HG02642 (cell line): ENCODE data around the gene PPARGC1A.

Experiments used
- ATAC-seq: cut with Tn5 transposase; IDR thresholded peaks from one replicate; pipeline ENCODE4 v1.9.1; 2021; ENCODE audit warnings: mild to moderate bottlenecking; ENCODE audit not compliant: unreplicated experiment, poor library complexity

PPARGC1A gene

DNA sequence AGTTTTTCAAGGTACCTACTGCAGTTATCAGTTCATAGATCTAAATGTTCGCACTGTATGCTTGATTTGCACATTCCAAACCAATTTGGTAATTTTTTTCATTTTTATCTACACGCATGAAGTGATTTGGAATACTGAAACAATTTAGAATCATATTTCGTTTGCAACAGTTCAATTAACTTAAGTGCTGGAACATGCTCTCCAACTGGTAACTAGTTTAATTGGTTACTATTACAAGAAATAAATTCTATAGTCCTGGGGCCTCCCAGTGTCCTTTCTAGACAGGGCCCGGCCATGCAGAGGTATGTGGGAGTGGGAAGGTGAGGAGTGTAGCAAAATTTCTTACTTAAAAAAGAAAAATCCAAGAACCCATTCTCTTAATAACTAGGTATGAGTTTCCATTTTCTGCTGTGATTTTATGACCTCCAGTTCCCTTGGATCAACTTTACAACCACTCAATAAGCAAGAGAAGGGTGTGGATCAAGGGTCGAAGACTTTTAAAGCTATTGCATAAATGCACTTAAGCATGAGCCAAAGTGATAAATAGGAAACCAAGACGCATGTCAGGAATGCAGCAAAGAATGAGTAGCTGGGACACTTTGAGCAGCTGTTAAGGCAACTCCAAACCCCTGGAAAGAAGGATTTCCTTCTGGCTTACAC, 106.9 kb downstream of the PPARGC1A start:
- no peak for ATAC-seq

- no peak for ATAC-seq
Observed at GRCh38 chr4:23779839-23780238, 110.0 kb downstream of the PPARGC1A start.

GRCh38 chr4:23779422-23779821, 110.4 kb downstream of the PPARGC1A start:
- no peak for ATAC-seq

DNA sequence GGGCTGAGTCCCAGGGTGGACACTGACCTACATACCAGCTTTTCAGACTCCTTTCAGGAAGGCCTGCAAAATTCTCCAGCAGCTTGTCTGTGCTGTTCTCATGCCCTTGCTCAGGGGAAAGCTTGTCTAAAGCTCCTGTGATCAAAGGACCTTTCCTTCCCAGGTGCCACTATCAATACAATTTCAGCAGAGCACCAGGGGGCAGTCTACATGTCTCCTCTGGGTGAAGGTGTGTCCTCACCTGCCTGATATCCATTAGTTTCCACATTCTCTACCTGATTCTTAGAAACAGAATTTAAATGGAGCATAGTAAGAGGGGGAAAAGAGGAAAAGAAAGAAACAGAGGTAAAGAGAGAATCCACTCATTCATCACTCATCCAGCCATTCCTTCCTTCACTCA, 114.2 kb downstream of the PPARGC1A start:
- no peak for ATAC-seq

- no peak for ATAC-seq
Observed at GRCh38 chr4:23774909-23775308, 114.9 kb downstream of the PPARGC1A start.

DNA sequence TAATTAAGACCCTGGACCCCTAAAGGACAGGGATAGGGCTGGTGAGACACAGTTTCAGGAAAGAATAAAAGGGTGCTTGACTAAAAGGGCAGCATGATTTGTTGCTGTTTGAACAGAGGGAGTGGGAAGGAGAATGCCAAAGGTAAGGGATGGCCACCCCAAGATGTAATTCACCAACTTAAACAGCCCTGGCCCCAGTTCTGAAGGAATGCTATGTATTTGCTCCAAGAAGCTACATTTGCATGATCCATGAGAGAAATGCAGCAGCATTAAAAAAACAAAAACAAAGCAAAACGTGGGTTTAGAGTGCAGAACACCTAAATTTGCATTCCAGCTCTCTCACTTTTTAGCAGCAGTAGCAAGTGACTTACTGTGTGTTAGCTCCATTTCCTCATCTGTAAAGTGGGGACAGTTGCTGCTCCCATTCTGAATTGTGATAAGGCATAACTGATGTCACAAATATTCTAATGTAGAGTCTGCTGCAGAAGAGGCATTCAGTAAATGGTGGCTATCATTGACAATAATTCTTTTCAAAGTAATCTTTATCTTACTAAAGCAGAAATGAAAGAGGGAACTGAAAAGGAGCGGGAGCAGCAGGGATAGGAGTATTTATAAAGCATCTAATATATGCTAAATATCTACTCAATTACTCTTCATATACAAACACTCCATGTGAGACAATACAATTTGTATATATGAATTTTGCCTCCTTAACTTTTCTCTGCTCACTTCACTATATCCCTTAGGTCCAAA, 115.8 kb downstream of the PPARGC1A start:
- no peak for ATAC-seq

GRCh38 chr4:23770011-23770410, 119.8 kb downstream of the PPARGC1A start:
- ATAC-seq = no peak

- ATAC-seq = no peak
Observed at GRCh38 chr4:23769406-23769805, 120.4 kb downstream of the PPARGC1A start.

DNA sequence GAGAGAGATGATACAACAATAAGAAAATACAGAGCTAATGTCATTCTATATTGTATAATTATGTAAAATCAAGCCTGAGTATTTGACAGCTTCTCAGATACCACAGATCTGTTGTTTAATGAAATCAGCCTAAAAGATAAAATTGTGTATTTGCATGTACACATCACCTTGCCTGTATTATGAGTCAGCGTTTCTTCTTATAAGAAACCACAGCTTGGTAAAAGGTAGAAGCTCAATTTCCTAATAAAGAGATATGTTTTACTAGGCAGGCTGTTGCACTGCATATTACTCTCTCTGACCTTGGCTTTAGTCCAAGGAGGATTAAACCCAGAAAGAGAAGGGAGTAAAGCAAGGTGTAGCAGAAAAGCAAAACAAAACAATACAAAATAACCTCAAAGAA, 121.3 kb downstream of the PPARGC1A start:
- no peak for ATAC-seq

GRCh38 chr4:23766344-23766743, 123.5 kb downstream of the PPARGC1A start:
- no peak for ATAC-seq

GRCh38 chr4:23763559-23763958, 126.3 kb downstream of the PPARGC1A start:
- ATAC-seq = no peak

DNA sequence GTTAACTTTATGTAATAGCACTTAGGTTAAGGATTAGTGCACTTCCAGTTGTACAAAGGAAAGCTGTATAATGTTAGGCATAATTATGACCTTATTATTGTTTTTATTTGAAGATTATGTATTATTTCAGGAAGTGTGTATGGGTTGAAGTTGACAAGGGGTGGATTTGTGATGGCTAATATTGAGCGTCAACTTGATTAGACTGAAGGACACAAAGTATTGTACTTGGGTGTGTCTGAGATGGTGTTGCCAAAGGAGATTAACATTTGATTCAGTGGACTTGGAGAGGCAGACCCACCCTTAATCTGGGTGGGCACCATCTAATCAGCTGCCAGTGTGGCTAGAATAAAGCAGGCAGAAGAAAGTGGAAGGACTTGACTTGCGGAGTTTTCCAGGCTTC, 127.3 kb downstream of the PPARGC1A start:
- ATAC-seq = no peak

GRCh38 chr4:23759066-23759465, 130.8 kb downstream of the PPARGC1A start:
- ATAC-seq = no peak

- no peak for ATAC-seq
Observed at GRCh38 chr4:23754688-23755087, 135.2 kb downstream of the PPARGC1A start.

DNA sequence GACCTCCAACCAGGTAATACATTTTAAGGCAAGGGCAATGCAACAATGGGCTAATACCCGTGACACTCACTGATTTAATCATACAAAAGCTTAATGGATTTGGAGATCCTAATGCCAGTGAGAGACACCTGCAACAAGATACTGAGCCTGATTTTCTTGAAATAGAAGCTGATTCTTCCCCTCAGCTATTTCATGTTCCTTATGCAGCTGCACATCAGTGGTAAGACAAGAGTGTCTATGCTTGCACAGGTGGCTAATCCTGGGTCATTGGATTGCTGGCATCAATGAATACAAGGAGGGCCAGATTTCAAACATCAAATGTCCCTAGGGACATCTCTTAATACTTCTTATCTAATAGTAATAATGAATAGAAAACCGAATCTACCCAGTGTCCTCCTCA, 139.7 kb downstream of the PPARGC1A start:
- no peak for ATAC-seq

DNA sequence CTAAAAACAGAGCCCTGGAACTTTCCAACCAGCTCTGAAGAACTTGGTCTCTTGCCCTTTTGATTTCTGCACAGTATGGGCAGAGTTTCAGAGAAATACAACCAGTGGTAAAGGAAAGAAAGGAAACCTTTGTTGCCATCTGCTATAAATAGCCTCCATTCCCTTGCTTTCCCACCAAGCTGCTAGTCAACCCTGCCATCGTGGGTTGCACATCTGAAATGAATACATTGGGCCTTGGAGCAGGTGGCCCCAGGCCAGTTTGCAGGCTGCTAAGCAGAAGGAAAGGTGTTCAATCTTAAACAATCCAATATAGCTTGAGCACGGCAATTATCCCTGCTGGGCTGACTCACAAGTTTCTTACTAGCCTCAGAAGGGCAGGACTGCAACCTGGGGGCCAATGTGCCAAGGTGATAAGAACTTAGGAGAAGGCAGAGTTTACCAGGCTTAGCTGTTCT, 142.5 kb downstream of the PPARGC1A start:
- no peak for ATAC-seq

DNA sequence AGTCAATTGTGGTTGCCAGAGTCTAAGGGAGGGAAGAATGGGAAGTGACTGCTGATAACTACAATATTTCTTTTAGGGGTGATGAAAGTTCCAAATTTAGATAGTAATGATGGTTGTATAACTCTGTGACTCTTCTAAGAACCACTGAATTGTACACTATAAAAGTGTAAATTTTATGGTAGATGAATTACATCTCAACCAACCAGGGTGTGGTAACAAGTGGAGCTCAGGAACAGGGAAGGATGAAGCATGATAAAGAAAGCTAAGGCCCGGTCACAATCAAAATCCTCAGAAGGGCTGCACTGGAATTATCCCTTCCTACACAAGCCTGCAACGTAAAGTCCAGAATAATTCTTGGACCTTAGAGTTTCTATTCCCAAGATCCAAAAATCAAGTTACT, 143.2 kb downstream of the PPARGC1A start:
- ATAC-seq = no peak

- no peak for ATAC-seq
Observed at GRCh38 chr4:23746027-23746426, 143.8 kb downstream of the PPARGC1A start.

GRCh38 chr4:23745377-23745776, 144.5 kb downstream of the PPARGC1A start:
- ATAC-seq = no peak
